Measurements from ENCODE around the gene C2orf92.

Gene C2orf92

DNA sequence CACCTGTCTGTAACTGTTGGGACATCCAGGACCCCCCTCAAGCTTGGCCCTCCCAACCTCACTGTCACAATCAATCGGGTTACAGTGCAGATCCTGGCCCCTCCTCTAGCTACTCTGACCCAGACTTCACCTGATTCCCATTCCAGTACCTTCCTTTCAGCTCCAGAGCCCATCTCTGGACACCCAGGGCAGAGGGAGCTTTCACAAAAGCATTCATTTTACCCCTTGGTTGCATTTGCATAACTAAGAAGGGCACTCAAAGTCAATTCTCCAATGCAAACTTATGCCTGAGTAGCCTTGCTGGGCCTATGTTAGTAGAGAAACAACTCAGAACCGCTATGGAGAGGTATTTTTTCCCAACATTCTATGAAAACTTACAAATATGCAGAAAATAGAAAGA lies 51.2 kb downstream of the C2orf92 start:
- TF ChIP-seq YY1 (IDR thresholded peaks at IDR 0.05; ENCODE audit: insufficient read depth, insufficient read length) (no peak), ZNF274 (IDR thresholded peaks at IDR 0.05; ENCODE audit: low read depth, low read length) (no peak), SUZ12 (IDR thresholded peaks at IDR 0.05; ENCODE audit: extremely low read depth, insufficient read depth, insufficient read length) (no peak)
- no peaks in the 10 kb centered on the region for H3K27me3 ChIP-seq (ENCODE audit: insufficient read depth, insufficient read length)
- no peak overlapping the region for H3K9ac ChIP-seq (ENCODE audit: insufficient read length, low read depth)
- peak; percentile 60 for DNase-seq (ENCODE audit: low read depth, low spot score)
- H3K9me3 ChIP-seq (ENCODE audit: insufficient read depth, low read length), result no peaks in the 10 kb centered on the region
- H3K4me3 ChIP-seq (ENCODE audit: insufficient read length, low read depth), result no peak overlapping the region
- H3K4me1 ChIP-seq (ENCODE audit: insufficient read depth, insufficient read length), result peaks cover 8% of the 10 kb centered on the region
- no peaks in the 10 kb centered on the region for H3K36me3 ChIP-seq (ENCODE audit: insufficient read depth, insufficient read length, low read length)

GRCh38 chr2:97722227-97722626 lies 52.7 kb downstream of the C2orf92 start:
- Histone ChIP-seq H3K9ac (ENCODE audit: insufficient read length, low read depth) (no peak overlapping the region), H3K9me3 (ENCODE audit: insufficient read depth, low read length) (peaks cover 5% of the 10 kb centered on the region; the same call in 1 of the 2 replicates), H3K27me3 (ENCODE audit: insufficient read depth, insufficient read length) (no peaks in the 10 kb centered on the region), H3K4me1 (ENCODE audit: insufficient read depth, insufficient read length) (no peaks in the 10 kb centered on the region), H3K36me3 (ENCODE audit: insufficient read depth, insufficient read length, low read length) (no peaks in the 10 kb centered on the region), H3K4me3 (ENCODE audit: insufficient read length, low read depth) (no peak overlapping the region)
- DNase-seq (ENCODE audit: low read depth, low spot score), result no peak
- TF ChIP-seq YY1 (IDR thresholded peaks at IDR 0.05; ENCODE audit: insufficient read depth, insufficient read length) (no peak), ZNF274 (IDR thresholded peaks at IDR 0.05; ENCODE audit: low read depth, low read length) (no peak), SUZ12 (IDR thresholded peaks at IDR 0.05; ENCODE audit: extremely low read depth, insufficient read depth, insufficient read length) (no peak)

DNA sequence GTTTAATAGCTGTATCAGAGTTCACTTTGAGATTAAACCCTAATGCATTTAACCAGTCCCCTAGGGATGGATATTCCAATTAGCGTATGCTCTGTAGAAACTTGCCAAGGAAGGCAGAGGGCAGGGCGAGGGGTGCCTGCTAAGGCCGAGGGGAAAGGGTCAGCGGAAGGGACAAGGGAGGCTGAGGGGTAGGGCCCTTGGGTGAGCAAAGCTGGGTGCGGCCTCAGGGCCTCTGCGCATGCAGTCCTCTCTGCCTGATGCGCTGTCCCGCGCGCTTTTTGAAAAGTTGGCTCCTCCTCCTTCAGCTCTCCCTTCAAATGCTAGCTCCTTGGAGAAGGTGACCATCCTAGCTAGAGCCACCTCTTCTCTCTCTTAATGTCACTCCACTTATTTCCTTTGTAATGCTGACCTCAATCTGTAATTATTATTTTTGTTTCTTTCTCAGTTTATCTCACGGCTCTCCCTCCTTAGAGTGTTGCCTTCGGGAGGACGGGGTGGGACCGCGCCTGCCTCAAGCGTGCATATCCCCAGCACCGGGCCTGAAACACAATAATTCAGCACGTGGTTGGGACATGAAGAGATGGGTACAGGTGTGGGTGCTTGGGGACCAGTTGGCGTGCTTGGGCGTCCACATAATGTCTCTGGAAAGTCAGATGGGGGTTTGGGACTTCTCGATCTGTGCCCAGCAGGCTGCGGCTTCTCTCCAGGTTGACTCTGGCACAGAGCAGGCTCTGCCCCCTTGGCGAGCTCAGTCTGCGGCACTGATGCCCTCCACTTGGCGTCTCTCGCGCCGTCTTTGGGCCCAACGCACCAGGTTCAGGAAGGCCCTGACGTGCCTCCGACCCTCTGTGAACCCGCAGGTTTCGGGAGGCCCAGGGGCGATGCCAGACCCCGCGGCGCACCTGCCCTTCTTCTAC lies 53.9 kb downstream of the C2orf92 start:
- Histone ChIP-seq H3K4me3 (ENCODE audit: insufficient read length, low read depth) (no peak overlapping the region), H3K27me3 (ENCODE audit: insufficient read depth, insufficient read length) (no peaks in the 10 kb centered on the region), H3K36me3 (ENCODE audit: insufficient read depth, insufficient read length, low read length) (no peaks in the 10 kb centered on the region), H3K9ac (ENCODE audit: insufficient read length, low read depth) (no peak overlapping the region), H3K4me1 (ENCODE audit: insufficient read depth, insufficient read length) (no peaks in the 10 kb centered on the region), H3K9me3 (ENCODE audit: insufficient read depth, low read length) (peaks cover 5% of the 10 kb centered on the region; the same call in 1 of the 2 replicates)
- TF ChIP-seq YY1 (IDR thresholded peaks at IDR 0.05; ENCODE audit: insufficient read depth, insufficient read length) (no peak), SUZ12 (IDR thresholded peaks at IDR 0.05; ENCODE audit: extremely low read depth, insufficient read depth, insufficient read length) (no peak), ZNF274 (IDR thresholded peaks at IDR 0.05; ENCODE audit: low read depth, low read length) (no peak)
- DNase-seq (ENCODE audit: low read depth, low spot score), result no peak

DNA sequence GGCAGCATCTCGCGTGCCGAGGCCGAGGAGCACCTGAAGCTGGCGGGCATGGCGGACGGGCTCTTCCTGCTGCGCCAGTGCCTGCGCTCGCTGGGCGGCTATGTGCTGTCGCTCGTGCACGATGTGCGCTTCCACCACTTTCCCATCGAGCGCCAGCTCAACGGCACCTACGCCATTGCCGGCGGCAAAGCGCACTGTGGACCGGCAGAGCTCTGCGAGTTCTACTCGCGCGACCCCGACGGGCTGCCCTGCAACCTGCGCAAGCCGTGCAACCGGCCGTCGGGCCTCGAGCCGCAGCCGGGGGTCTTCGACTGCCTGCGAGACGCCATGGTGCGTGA lies 54.5 kb downstream of the C2orf92 start:
- Histone ChIP-seq H3K36me3 (ENCODE audit: insufficient read depth, insufficient read length, low read length) (no peaks in the 10 kb centered on the region), H3K9me3 (ENCODE audit: insufficient read depth, low read length) (peaks cover 5% of the 10 kb centered on the region; the same call in 1 of the 2 replicates), H3K27me3 (ENCODE audit: insufficient read depth, insufficient read length) (no peaks in the 10 kb centered on the region), H3K9ac (ENCODE audit: insufficient read length, low read depth) (no peak overlapping the region), H3K4me1 (ENCODE audit: insufficient read depth, insufficient read length) (no peaks in the 10 kb centered on the region), H3K4me3 (ENCODE audit: insufficient read length, low read depth) (no peak overlapping the region)
- TF ChIP-seq ZNF274 (IDR thresholded peaks at IDR 0.05; ENCODE audit: low read depth, low read length) (no peak), SUZ12 (IDR thresholded peaks at IDR 0.05; ENCODE audit: extremely low read depth, insufficient read depth, insufficient read length) (no peak), YY1 (IDR thresholded peaks at IDR 0.05; ENCODE audit: insufficient read depth, insufficient read length) (no peak)
- DNase-seq (ENCODE audit: low read depth, low spot score), result no peak

DNA sequence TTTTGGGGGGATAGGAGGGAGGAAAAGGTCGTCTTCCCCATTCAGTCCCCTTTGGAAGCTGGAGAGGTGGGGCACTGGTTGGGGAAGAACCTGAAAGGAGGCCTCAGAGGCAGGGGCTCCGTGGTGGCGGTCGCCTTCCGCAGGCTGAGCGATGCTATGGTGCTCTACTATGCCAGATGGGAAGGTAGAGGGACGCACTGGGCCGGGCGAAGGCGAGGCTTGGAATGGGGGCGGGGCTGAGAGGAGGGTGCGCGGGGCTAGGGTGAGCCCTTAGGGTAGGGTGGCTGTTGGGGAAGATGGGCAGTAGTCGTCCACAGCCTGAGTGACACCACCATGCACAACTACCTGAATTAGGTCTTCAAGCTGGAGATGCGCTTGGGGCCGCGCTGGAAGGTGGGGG lies 55.0 kb downstream of the C2orf92 start:
- TF ChIP-seq YY1 (IDR thresholded peaks at IDR 0.05; ENCODE audit: insufficient read depth, insufficient read length) (no peak), ZNF274 (IDR thresholded peaks at IDR 0.05; ENCODE audit: low read depth, low read length) (no peak), SUZ12 (IDR thresholded peaks at IDR 0.05; ENCODE audit: extremely low read depth, insufficient read depth, insufficient read length) (no peak)
- Histone ChIP-seq H3K4me3 (ENCODE audit: insufficient read length, low read depth) (no peak overlapping the region), H3K4me1 (ENCODE audit: insufficient read depth, insufficient read length) (no peaks in the 10 kb centered on the region), H3K27me3 (ENCODE audit: insufficient read depth, insufficient read length) (no peaks in the 10 kb centered on the region), H3K9ac (ENCODE audit: insufficient read length, low read depth) (no peak overlapping the region), H3K36me3 (ENCODE audit: insufficient read depth, insufficient read length, low read length) (no peaks in the 10 kb centered on the region), H3K9me3 (ENCODE audit: insufficient read depth, low read length) (peaks cover 8% of the 10 kb centered on the region; the same call in 1 of the 2 replicates)
- no peak for DNase-seq (ENCODE audit: low read depth, low spot score)

DNA sequence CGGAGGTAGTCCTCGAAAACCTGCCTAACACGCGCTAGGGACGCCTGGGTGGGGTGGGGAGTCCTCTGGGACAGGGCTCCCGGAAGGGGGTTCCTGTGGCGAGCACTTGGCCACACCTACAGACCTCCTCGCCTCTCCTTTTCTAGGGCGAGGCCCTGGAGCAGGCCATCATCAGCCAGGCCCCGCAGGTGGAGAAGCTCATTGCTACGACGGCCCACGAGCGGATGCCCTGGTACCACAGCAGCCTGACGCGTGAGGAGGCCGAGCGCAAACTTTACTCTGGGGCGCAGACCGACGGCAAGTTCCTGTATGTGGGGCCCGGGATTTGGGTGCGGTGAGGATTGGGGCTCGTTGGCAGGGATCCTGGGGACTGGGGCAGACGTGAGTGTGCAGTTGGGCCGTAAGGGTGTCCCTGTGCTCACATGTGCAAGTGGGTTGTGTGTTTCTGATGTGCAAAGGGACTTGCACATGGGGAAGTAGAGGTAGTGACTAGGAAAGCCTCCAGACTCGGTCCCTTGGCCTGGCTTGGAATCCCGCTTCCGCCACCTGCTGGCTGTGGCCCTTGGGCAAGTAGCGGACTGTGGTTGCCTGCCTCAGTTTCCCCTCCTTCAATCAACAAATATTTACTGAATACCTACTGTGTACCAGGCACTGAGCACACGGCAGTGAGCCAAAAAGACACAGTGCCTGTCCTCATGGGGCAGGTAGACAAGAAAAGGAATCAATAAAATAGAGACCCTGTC lies 55.6 kb downstream of the C2orf92 start:
- H3K9me3 ChIP-seq (ENCODE audit: insufficient read depth, low read length), result peaks cover 14% of the 10 kb centered on the region
- no peaks in the 10 kb centered on the region for H3K4me1 ChIP-seq (ENCODE audit: insufficient read depth, insufficient read length)
- TF ChIP-seq YY1 (IDR thresholded peaks at IDR 0.05; ENCODE audit: insufficient read depth, insufficient read length) (no peak), ZNF274 (IDR thresholded peaks at IDR 0.05; ENCODE audit: low read depth, low read length) (no peak), SUZ12 (IDR thresholded peaks at IDR 0.05; ENCODE audit: extremely low read depth, insufficient read depth, insufficient read length) (no peak)
- no peak overlapping the region for H3K9ac ChIP-seq (ENCODE audit: insufficient read length, low read depth)
- H3K4me3 ChIP-seq (ENCODE audit: insufficient read length, low read depth), result no peak overlapping the region
- no peaks in the 10 kb centered on the region for H3K27me3 ChIP-seq (ENCODE audit: insufficient read depth, insufficient read length)
- H3K36me3 ChIP-seq (ENCODE audit: insufficient read depth, insufficient read length, low read length), result no peaks in the 10 kb centered on the region
- DNase-seq (ENCODE audit: low read depth, low spot score), result no peak

All from NT2/D1 (cell line).